Measurements from ENCODE around the gene HRK.

Gene HRK

DNA sequence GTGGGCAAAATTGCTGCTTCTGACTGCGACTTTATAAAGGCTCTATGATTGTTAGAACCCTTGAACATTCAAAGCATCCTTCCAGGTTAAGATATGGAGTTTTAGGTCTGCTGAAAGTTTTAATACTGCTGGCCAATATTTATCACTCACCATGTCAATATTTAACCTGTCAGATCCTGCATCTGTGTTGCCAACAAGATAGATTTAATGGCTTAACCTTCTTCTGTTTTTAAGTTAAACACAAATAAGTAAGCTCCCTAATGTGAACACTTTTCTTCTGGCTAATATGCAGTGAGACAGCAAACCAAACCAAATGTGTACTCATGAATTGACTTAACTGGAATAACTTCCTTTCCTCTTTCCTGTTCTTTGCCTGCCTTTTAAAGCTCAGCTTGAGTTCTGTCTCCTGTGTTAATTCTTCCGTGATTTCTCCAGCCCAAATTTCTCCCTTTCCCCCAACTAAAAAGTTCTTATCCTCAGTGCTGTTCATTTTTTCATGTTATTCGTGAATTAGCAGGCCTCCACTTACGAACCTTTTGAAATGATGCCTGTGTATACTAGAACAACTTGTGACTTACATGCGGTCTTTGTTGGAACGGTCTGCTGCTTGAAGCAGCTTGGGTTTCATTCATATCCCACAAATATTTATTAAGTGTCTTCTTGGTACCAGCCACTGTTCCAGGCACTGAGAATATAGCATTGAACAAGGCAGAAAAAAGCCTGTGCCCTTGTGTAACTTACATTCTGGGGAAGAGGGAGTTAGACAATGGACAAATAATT lies 38.7 kb upstream of the HRK start:
- Histone ChIP-seq H3K4me3 (ENCODE audit: insufficient read depth, low read depth, low read length) (no peak overlapping the region), H3K27ac (ENCODE audit: insufficient read depth, low read depth, low read length, poor library complexity, severe bottlenecking) (no peak overlapping the region), H3K27me3 (ENCODE audit: control insufficient read depth, insufficient read depth, low read length, poor library complexity, severe bottlenecking) (no peaks in the 10 kb centered on the region), H3K4me1 (ENCODE audit: control insufficient read depth, insufficient read depth, low read length) (no peaks in the 10 kb centered on the region), H3K9me3 (ENCODE audit: control insufficient read depth, low read length) (no peaks in the 10 kb centered on the region), H3K36me3 (ENCODE audit: control insufficient read depth, insufficient read depth, low read length) (no peaks in the 10 kb centered on the region)
- 92 to 96% methylated on average over 6 of the region's 6 CpGs for WGBS, 2 experiments

GRCh38 chr12:116919247-116919661 lies 38.0 kb upstream of the HRK start:
- no peaks in the 10 kb centered on the region for H3K4me1 ChIP-seq (ENCODE audit: control insufficient read depth, insufficient read depth, low read length)
- WGBS, 2 experiments, result 89 to 90% methylated on average over 4 of the region's 4 CpGs
- H3K27ac ChIP-seq (ENCODE audit: insufficient read depth, low read depth, low read length, poor library complexity, severe bottlenecking), result no peak overlapping the region
- H3K36me3 ChIP-seq (ENCODE audit: control insufficient read depth, insufficient read depth, low read length), result no peaks in the 10 kb centered on the region
- H3K9me3 ChIP-seq (ENCODE audit: control insufficient read depth, low read length), result no peaks in the 10 kb centered on the region
- H3K27me3 ChIP-seq (ENCODE audit: control insufficient read depth, insufficient read depth, low read length, poor library complexity, severe bottlenecking), result no peaks in the 10 kb centered on the region
- H3K4me3 ChIP-seq (ENCODE audit: insufficient read depth, low read depth, low read length), result no peak overlapping the region

- H3K9me3 ChIP-seq (ENCODE audit: control insufficient read depth, low read length), result no peaks in the 10 kb centered on the region
- WGBS, 2 experiments, result 96% methylated on average over 2 of the region's 2 CpGs
- no peak overlapping the region for H3K27ac ChIP-seq (ENCODE audit: insufficient read depth, low read depth, low read length, poor library complexity, severe bottlenecking)
- no peaks in the 10 kb centered on the region for H3K4me1 ChIP-seq (ENCODE audit: control insufficient read depth, insufficient read depth, low read length)
- H3K36me3 ChIP-seq (ENCODE audit: control insufficient read depth, insufficient read depth, low read length), result no peaks in the 10 kb centered on the region
- H3K27me3 ChIP-seq (ENCODE audit: control insufficient read depth, insufficient read depth, low read length, poor library complexity, severe bottlenecking), result no peaks in the 10 kb centered on the region
- no peak overlapping the region for H3K4me3 ChIP-seq (ENCODE audit: insufficient read depth, low read depth, low read length)
These were observed 37.2 kb upstream of the HRK start for GRCh38 chr12:116918464-116918863.

GRCh38 chr12:116916714-116917114 lies 35.5 kb upstream of the HRK start:
- no peak overlapping the region for H3K27ac ChIP-seq (ENCODE audit: insufficient read depth, low read depth, low read length, poor library complexity, severe bottlenecking)
- H3K9me3 ChIP-seq (ENCODE audit: control insufficient read depth, low read length), result no peaks in the 10 kb centered on the region
- H3K4me1 ChIP-seq (ENCODE audit: control insufficient read depth, insufficient read depth, low read length), result peaks cover under 1% of the 10 kb centered on the region
- H3K4me3 ChIP-seq (ENCODE audit: insufficient read depth, low read depth, low read length), result no peak overlapping the region
- H3K27me3 ChIP-seq (ENCODE audit: control insufficient read depth, insufficient read depth, low read length, poor library complexity, severe bottlenecking), result no peaks in the 10 kb centered on the region
- H3K36me3 ChIP-seq (ENCODE audit: control insufficient read depth, insufficient read depth, low read length), result no peaks in the 10 kb centered on the region
- WGBS, 2 experiments, result 80 to 82% methylated on average over 5 of the region's 5 CpGs

DNA sequence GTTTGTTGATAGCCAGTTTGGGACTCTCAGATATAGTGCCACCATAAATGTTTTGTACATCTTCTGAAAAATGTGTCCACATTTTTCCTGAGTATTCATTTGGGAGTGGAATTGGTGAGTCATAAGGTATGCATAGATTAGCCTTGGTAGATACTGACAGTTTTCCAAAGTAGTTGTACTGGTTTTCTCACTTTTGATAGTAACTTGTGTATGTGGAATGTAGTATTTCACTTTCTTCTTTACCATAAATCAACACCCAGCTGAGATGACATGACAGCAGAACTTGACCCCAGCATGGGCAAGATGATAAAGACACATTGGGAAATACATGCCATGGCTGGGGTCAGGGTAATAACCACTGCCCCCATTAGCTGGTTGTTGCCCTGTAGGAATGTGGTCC lies 34.9 kb upstream of the HRK start:
- Histone ChIP-seq H3K36me3 (ENCODE audit: control insufficient read depth, insufficient read depth, low read length) (no peaks in the 10 kb centered on the region), H3K4me3 (ENCODE audit: insufficient read depth, low read depth, low read length) (no peak overlapping the region), H3K4me1 (ENCODE audit: control insufficient read depth, insufficient read depth, low read length) (peaks cover 5% of the 10 kb centered on the region), H3K9me3 (ENCODE audit: control insufficient read depth, low read length) (no peaks in the 10 kb centered on the region), H3K27me3 (ENCODE audit: control insufficient read depth, insufficient read depth, low read length, poor library complexity, severe bottlenecking) (no peaks in the 10 kb centered on the region), H3K27ac (ENCODE audit: insufficient read depth, low read depth, low read length, poor library complexity, severe bottlenecking) (no peak overlapping the region)

GRCh38 chr12:116915326-116915725 lies 34.1 kb upstream of the HRK start:
- H3K36me3 ChIP-seq (ENCODE audit: control insufficient read depth, insufficient read depth, low read length), result no peaks in the 10 kb centered on the region
- no peak overlapping the region for H3K4me3 ChIP-seq (ENCODE audit: insufficient read depth, low read depth, low read length)
- no peaks in the 10 kb centered on the region for H3K9me3 ChIP-seq (ENCODE audit: control insufficient read depth, low read length)
- H3K27ac ChIP-seq (ENCODE audit: insufficient read depth, low read depth, low read length, poor library complexity, severe bottlenecking), result no peak overlapping the region
- 85 to 98% methylated on average over 1 of the region's 1 CpG for WGBS, 2 experiments
- peaks cover 5% of the 10 kb centered on the region for H3K4me1 ChIP-seq (ENCODE audit: control insufficient read depth, insufficient read depth, low read length)
- H3K27me3 ChIP-seq (ENCODE audit: control insufficient read depth, insufficient read depth, low read length, poor library complexity, severe bottlenecking), result no peaks in the 10 kb centered on the region

GRCh38 chr12:116910645-116911451 lies 29.6 kb upstream of the HRK start, which contains the start of gene FBXW8:
Gene FBXW8 (plus strand): TSS chr12:116910950. CDS start chr12:116911038, 88 bp downstream.
- Histone ChIP-seq H3K27ac (ENCODE audit: insufficient read depth, low read depth, low read length, poor library complexity, severe bottlenecking) (peak within 1 kb of the TSS; percentile 52), H3K27me3 (ENCODE audit: control insufficient read depth, insufficient read depth, low read length, poor library complexity, severe bottlenecking) (no peaks in the 10 kb centered on the region), H3K4me3 (ENCODE audit: insufficient read depth, low read depth, low read length) (peak within 1 kb of the TSS; percentile 67), H3K4me1 (ENCODE audit: control insufficient read depth, insufficient read depth, low read length) (peaks cover 5% of the 10 kb centered on the region), H3K36me3 (ENCODE audit: control insufficient read depth, insufficient read depth, low read length) (no peaks in the 10 kb centered on the region), H3K9me3 (ENCODE audit: control insufficient read depth, low read length) (no peaks in the 10 kb centered on the region)
- WGBS, 2 experiments, result 1% methylated on average over 82 of the region's 82 CpGs

DNA sequence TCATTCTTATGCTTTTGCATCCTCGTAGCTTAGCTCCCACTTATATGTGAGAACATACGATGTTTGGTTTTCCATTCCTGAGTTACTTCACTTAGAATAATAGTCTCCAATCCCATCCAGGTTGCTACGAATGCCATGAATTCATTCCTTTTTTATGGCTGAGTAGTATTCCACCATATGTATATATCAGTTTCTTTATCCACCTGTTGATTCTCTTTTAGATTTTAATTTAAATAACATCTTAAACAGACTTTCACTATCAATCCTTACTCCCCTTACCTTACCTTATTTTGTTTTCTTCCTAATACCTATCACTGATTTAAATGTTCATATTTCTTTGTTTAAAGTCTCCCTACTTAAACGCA lies 29.0 kb upstream of the HRK start:
- H3K4me1 ChIP-seq (ENCODE audit: control insufficient read depth, insufficient read depth, low read length), result peaks cover 5% of the 10 kb centered on the region
- peak overlapping the region; percentile 67 for H3K4me3 ChIP-seq (ENCODE audit: insufficient read depth, low read depth, low read length)
- WGBS, 2 experiments, result 72 to 76% methylated on average over 4 of the region's 4 CpGs
- H3K27ac ChIP-seq (ENCODE audit: insufficient read depth, low read depth, low read length, poor library complexity, severe bottlenecking), result no peak overlapping the region
- H3K9me3 ChIP-seq (ENCODE audit: control insufficient read depth, low read length), result no peaks in the 10 kb centered on the region
- H3K36me3 ChIP-seq (ENCODE audit: control insufficient read depth, insufficient read depth, low read length), result no peaks in the 10 kb centered on the region
- H3K27me3 ChIP-seq (ENCODE audit: control insufficient read depth, insufficient read depth, low read length, poor library complexity, severe bottlenecking), result no peaks in the 10 kb centered on the region

- Histone ChIP-seq H3K36me3 (ENCODE audit: control insufficient read depth, insufficient read depth, low read length) (no peaks in the 10 kb centered on the region), H3K27ac (ENCODE audit: insufficient read depth, low read depth, low read length, poor library complexity, severe bottlenecking) (no peak overlapping the region), H3K9me3 (ENCODE audit: control insufficient read depth, low read length) (no peaks in the 10 kb centered on the region), H3K4me3 (ENCODE audit: insufficient read depth, low read depth, low read length) (no peak overlapping the region), H3K4me1 (ENCODE audit: control insufficient read depth, insufficient read depth, low read length) (peaks cover under 1% of the 10 kb centered on the region), H3K27me3 (ENCODE audit: control insufficient read depth, insufficient read depth, low read length, poor library complexity, severe bottlenecking) (no peaks in the 10 kb centered on the region)
- WGBS, 2 experiments, result 97% methylated on average over 2 of the region's 4 CpGs
These were observed 25.0 kb upstream of the HRK start for GRCh38 chr12:116906285-116906684.

DNA sequence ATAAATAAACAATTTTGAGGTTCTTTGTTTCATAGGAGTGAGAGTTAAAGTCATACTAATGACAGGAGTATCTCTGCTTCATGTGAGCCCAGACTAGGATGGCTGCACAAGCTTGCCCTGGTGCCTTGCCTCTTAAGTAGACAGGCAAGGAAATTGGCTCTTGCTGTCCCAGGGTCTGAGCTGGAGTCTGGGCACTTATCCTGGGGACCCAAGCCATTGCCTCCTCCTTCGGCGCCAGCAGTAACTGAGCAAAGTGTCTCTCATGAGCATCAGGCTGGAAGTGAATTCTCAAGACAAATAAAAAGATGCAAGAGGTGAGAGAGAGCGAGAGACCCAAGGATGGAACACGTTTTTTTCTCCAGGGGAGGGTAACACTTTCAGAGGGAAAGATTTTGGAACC lies 22.6 kb upstream of the HRK start:
- H3K4me3 ChIP-seq (ENCODE audit: insufficient read depth, low read depth, low read length), result no peak overlapping the region
- H3K36me3 ChIP-seq (ENCODE audit: control insufficient read depth, insufficient read depth, low read length), result no peaks in the 10 kb centered on the region
- WGBS, 2 experiments, result 83 to 84% methylated on average over 4 of the region's 4 CpGs
- no peaks in the 10 kb centered on the region for H3K4me1 ChIP-seq (ENCODE audit: control insufficient read depth, insufficient read depth, low read length)
- no peaks in the 10 kb centered on the region for H3K9me3 ChIP-seq (ENCODE audit: control insufficient read depth, low read length)
- no peak overlapping the region for H3K27ac ChIP-seq (ENCODE audit: insufficient read depth, low read depth, low read length, poor library complexity, severe bottlenecking)
- no peaks in the 10 kb centered on the region for H3K27me3 ChIP-seq (ENCODE audit: control insufficient read depth, insufficient read depth, low read length, poor library complexity, severe bottlenecking)

All from ectodermal cell (in vitro differentiated cells).